GM21528 (cell line): ENCODE results near the gene PTGDR2.

Experiments
- ATAC-seq: cut with Tn5 transposase; IDR thresholded peaks from one replicate; pipeline ENCODE4 v1.9.1; 2021; ENCODE audit warnings: mild to moderate bottlenecking, moderate library complexity; ENCODE audit not compliant: unreplicated experiment, low FRiP score

PTGDR2 gene

GRCh38 chr11:60874421-60875365 is 18.9 kb upstream of the PTGDR2 start:
- no peak for ATAC-seq

GRCh38 chr11:60873533-60873932 is 17.8 kb upstream of the PTGDR2 start:
- ATAC-seq, result no peak

- ATAC-seq, result no peak
Measured at GRCh38 chr11:60872961-60873524, 17.3 kb upstream of the PTGDR2 start.

GRCh38 chr11:60872124-60872960 is 16.6 kb upstream of the PTGDR2 start:
- no peak for ATAC-seq

GRCh38 chr11:60871378-60872061 is 15.8 kb upstream of the PTGDR2 start:
- ATAC-seq, result no peak

GRCh38 chr11:60870733-60871377 is 15.1 kb upstream of the PTGDR2 start:
- ATAC-seq, result no peak

- ATAC-seq, result no peak
Measured at GRCh38 chr11:60870276-60870675, 14.5 kb upstream of the PTGDR2 start.

- no peak for ATAC-seq
Measured at GRCh38 chr11:60869451-60869825, 13.7 kb upstream of the PTGDR2 start.

GRCh38 chr11:60868682-60869450 is 13.1 kb upstream of the PTGDR2 start:
- no peak for ATAC-seq

- no peak for ATAC-seq
Measured at GRCh38 chr11:60867871-60868681, 12.3 kb upstream of the PTGDR2 start.

GRCh38 chr11:60866911-60867870 is 11.4 kb upstream of the PTGDR2 start, which contains the start of gene ZP1:
Gene ZP1 (plus strand): TSS chr11:60867542. CDS start chr11:60867562, 20 bp downstream.
- ATAC-seq, result no peak

GRCh38 chr11:60864856-60865513 is 9.2 kb upstream of the PTGDR2 start:
- ATAC-seq, result no peak

GRCh38 chr11:60863550-60864521 is 8.1 kb upstream of the PTGDR2 start:
- no peak for ATAC-seq

- ATAC-seq, result no peak
Measured at GRCh38 chr11:60862171-60862570, 6.4 kb upstream of the PTGDR2 start.

GRCh38 chr11:60860943-60861342 is 5.2 kb upstream of the PTGDR2 start:
- no peak for ATAC-seq
